ENCODE data around the gene SLC9A5. TPM values are rescaled to one million over a fixed set of nuclear protein-coding genes. Genes with fewer than 3 reads are reported as not detected.

Gene SLC9A5
- total RNA-seq, 1 experiment from 2014 or later = 5.6 TPM

- RAD21 ChIA-PET (ENCODE audit: low non-redundant PET in 1 of 2, low total read pairs in 2 of 2, uncharacterized antibody in 2 of 2, unreplicated experiment in 2 of 2) = no interaction called here
- no peak overlapping the region for H3K4me2 ChIP-seq (ENCODE audit: low read length)
- DNase-seq (ENCODE audit: low read depth, low spot score) (peak; percentile 69), ATAC-seq (peak; percentile 88)
- TF ChIP-seq YY1 (IDR thresholded peaks at IDR 0.05; ENCODE audit: extremely low read depth, insufficient replicate concordance, low read depth, low read length) (no peak), EGR1 (IDR thresholded peaks at IDR 0.05; ENCODE audit: low read depth) (no peak), POLR2AphosphoS5 (IDR thresholded peaks at IDR 0.05; ENCODE audit: low read depth, low read length) (no peak), CTCF (IDR thresholded peaks at IDR 0.05 in 2 of 3, conservative IDR thresholded peaks at IDR 0.05 in 1 of 3; ENCODE audit: borderline replicate concordance in 1 of 3, insufficient read depth in 1 of 3, low read depth in 2 of 3, low read length in 2 of 3) (no peak), SRF (IDR thresholded peaks at IDR 0.05; ENCODE audit: low read depth) (no peak), MAX (IDR thresholded peaks at IDR 0.05) (no peak)
- peaks cover 14 to 33% of the 10 kb centered on the region in 2 experiments for H3K4me1 ChIP-seq (ENCODE audit: control insufficient read depth in 1 of 2, insufficient read depth in 2 of 2, low read length in 2 of 2)
- POLR2A ChIA-PET = interaction anchor here (0.7 to 1.1 kb wide), 4 partner anchors 9 to 12 kb away, joined by 3 to 13 read pairs (median 4); partner anchors contain the start of genes FHOD1, SLC9A5 and TMEM208
- H3K27ac ChIP-seq (ENCODE audit: low read depth, low read length) = peak overlapping the region; percentile 39; the same call in 1 of the 2 replicates
- H3K9me3 ChIP-seq (ENCODE audit: control insufficient read depth in 1 of 2, insufficient read depth in 1 of 2, low read depth in 1 of 2, low read length in 2 of 2) = no peaks in the 10 kb centered on the region
- H4K20me1 ChIP-seq (ENCODE audit: insufficient read depth) = no peaks in the 10 kb centered on the region
- peaks cover 37% of the 10 kb centered on the region for H3K79me2 ChIP-seq (ENCODE audit: insufficient read depth, low read length)
- no peaks in the 10 kb centered on the region for H3K9me2 ChIP-seq (ENCODE audit: insufficient read depth)
- no peak overlapping the region for H2AFZ ChIP-seq (ENCODE audit: low read depth, low read length, poor library complexity, severe bottlenecking)
- CTCF ChIA-PET = interaction anchor here (0.7 to 2.2 kb wide), 4 partner anchors 9 to 39 kb away, joined by 3 to 9 read pairs (median 6); partner anchors contain the start of gene TMEM208
- no peak overlapping the region for H3K9ac ChIP-seq (ENCODE audit: low read length)
- intact Hi-C loops (cut with micrococcal nuclease) = no loop called here
- H3K27me3 ChIP-seq (ENCODE audit: insufficient read depth, low read length) = no peaks in the 10 kb centered on the region
- H3K4me3 ChIP-seq (replicated peaks in 1 of 2; ENCODE audit: low read depth in 1 of 2, low read length in 2 of 2) = no peak overlapping the region
- H3K36me3 ChIP-seq (ENCODE audit: control insufficient read depth in 1 of 2, insufficient read depth in 2 of 2, low read length in 2 of 2) = peaks cover 25 to 49% of the 10 kb centered on the region in 2 experiments
- no TSS peak for BruUV-seq (replicated peaks)
These were observed 12.0 kb upstream of the SLC9A5 start for GRCh38 chr16:67236563-67237395.

All from HCT116 (cell line).